ENCODE measurements around the gene TAGLN. TPM values are rescaled to one million over a fixed set of nuclear protein-coding genes. Genes with fewer than 3 reads are reported as not detected.
A peak's percentile ranks its signal among the peaks of the same experiment; 100 is the strongest.

Gene TAGLN
- total RNA-seq, 6 experiments from 2014 or later = 1,668 to 2,517 (median 1,780) TPM

- Mint-ChIP-seq H3K36me3 (ENCODE audit: low read depth) (peaks cover 14% of the 10 kb centered on the region), H3K4me1 (ENCODE audit: low read depth) (peaks cover 12% of the 10 kb centered on the region), H3K27ac (peak overlapping the region; percentile 29; the same call in 1 of the 2 replicates), H3K27me3 (ENCODE audit: insufficient read depth) (peaks cover 8% of the 10 kb centered on the region; the same call in 1 of the 2 replicates), H3K9me3 (no peaks in the 10 kb centered on the region), H3K4me3 (no peak overlapping the region)
- no peak for DNase-seq
- TF ChIP-seq CTCF (IDR thresholded peaks at IDR 0.05) = no peak
Measured at GRCh38 chr11:117193130-117194020, 5.8 kb upstream of the TAGLN start.

- Mint-ChIP-seq H3K27me3 (ENCODE audit: insufficient read depth) (peaks cover 8% of the 10 kb centered on the region), H3K4me1 (ENCODE audit: low read depth) (peaks cover 18% of the 10 kb centered on the region), H3K36me3 (ENCODE audit: low read depth) (peaks cover 14% of the 10 kb centered on the region), H3K27ac (no peak overlapping the region), H3K9me3 (no peaks in the 10 kb centered on the region), H3K4me3 (no peak overlapping the region)
- no peak for DNase-seq
- TF ChIP-seq CTCF (IDR thresholded peaks at IDR 0.05) = no peak
Measured at GRCh38 chr11:117194267-117194666, 4.9 kb upstream of the TAGLN start.

GRCh38 chr11:117195258-117195657 lies 3.9 kb upstream of the TAGLN start:
- H3K4me1 Mint-ChIP-seq (ENCODE audit: low read depth) = peaks cover 23% of the 10 kb centered on the region
- no peak for DNase-seq
- H3K4me3 Mint-ChIP-seq = no peak overlapping the region; the same call in 1 of the 2 replicates
- no peak for TF ChIP-seq CTCF (IDR thresholded peaks at IDR 0.05)
- H3K27me3 Mint-ChIP-seq (ENCODE audit: insufficient read depth) = peaks cover 11% of the 10 kb centered on the region
- H3K27ac Mint-ChIP-seq = no peak overlapping the region
- no peaks in the 10 kb centered on the region for H3K9me3 Mint-ChIP-seq
- peaks cover 19% of the 10 kb centered on the region for H3K36me3 Mint-ChIP-seq (ENCODE audit: low read depth)

- no peak for DNase-seq
- no peak for TF ChIP-seq CTCF (IDR thresholded peaks at IDR 0.05)
- peaks cover 28% of the 10 kb centered on the region for H3K4me1 Mint-ChIP-seq (ENCODE audit: low read depth)
- no peak overlapping the region for H3K4me3 Mint-ChIP-seq
- H3K27ac Mint-ChIP-seq = no peak overlapping the region
- H3K36me3 Mint-ChIP-seq (ENCODE audit: low read depth) = peaks cover 23% of the 10 kb centered on the region
- H3K9me3 Mint-ChIP-seq = no peaks in the 10 kb centered on the region
- peaks cover 11% of the 10 kb centered on the region for H3K27me3 Mint-ChIP-seq (ENCODE audit: insufficient read depth)
Measured at GRCh38 chr11:117195761-117196160, 3.4 kb upstream of the TAGLN start.

- Mint-ChIP-seq H3K27me3 (ENCODE audit: insufficient read depth) (peaks cover 11% of the 10 kb centered on the region), H3K9me3 (no peaks in the 10 kb centered on the region), H3K27ac (peak overlapping the region; percentile 95), H3K4me1 (ENCODE audit: low read depth) (peaks cover 40% of the 10 kb centered on the region), H3K4me3 (no peak overlapping the region; the same call in 1 of the 2 replicates), H3K36me3 (ENCODE audit: low read depth) (peaks cover 29% of the 10 kb centered on the region)
- DNase-seq = no peak
- TF ChIP-seq CTCF (IDR thresholded peaks at IDR 0.05) = no peak
Measured at GRCh38 chr11:117197006-117197405, 2.2 kb upstream of the TAGLN start.
